Measurements from ENCODE around the gene CDK5. TPM values are rescaled to one million over a fixed set of nuclear protein-coding genes. Genes with fewer than 3 reads are reported as not detected.

CDK5 gene
- total and polyA plus RNA-seq, 9 of the 15 experiments (the other 6 are each of a cell fraction or from before 2014, with no cell fraction given), result 3.2 to 38.0 (median 27.5) TPM

DNA sequence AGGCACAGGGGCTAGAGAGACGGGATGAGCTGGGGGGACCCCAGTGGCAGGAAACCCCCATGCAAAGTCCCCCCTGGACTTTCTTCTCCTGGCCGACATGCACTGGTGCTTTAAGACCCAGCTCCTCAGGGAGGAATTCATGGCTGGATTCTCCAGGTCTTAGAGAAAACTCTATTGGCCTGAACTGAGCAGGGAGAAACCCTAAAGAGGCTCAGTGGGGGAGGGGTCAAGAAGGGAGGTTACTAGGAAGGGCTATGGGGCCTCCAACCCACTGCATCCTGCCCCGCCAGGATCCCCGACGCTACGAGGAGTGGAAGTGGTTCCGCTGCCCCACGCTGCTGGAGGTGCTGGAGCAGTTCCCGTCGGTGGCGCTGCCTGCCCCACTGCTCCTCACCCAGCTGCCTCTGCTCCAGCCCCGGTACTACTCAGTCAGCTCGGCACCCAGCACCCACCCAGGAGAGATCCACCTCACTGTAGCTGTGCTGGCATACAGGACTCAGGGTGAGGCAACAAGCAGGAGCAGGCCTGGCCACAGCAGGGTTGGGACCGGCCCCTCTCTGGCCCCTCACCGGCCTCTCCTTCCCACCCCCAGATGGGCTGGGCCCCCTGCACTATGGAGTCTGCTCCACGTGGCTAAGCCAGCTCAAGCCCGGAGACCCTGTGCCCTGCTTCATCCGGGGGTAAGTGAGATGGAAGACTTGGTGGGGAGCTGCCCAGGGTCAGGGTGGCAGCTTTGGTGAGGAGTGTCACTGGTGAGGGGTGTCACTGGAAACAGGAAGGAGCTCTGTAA lies 47.2 kb downstream of the CDK5 start (continued):
- TF ChIP-seq, protein P1, sequence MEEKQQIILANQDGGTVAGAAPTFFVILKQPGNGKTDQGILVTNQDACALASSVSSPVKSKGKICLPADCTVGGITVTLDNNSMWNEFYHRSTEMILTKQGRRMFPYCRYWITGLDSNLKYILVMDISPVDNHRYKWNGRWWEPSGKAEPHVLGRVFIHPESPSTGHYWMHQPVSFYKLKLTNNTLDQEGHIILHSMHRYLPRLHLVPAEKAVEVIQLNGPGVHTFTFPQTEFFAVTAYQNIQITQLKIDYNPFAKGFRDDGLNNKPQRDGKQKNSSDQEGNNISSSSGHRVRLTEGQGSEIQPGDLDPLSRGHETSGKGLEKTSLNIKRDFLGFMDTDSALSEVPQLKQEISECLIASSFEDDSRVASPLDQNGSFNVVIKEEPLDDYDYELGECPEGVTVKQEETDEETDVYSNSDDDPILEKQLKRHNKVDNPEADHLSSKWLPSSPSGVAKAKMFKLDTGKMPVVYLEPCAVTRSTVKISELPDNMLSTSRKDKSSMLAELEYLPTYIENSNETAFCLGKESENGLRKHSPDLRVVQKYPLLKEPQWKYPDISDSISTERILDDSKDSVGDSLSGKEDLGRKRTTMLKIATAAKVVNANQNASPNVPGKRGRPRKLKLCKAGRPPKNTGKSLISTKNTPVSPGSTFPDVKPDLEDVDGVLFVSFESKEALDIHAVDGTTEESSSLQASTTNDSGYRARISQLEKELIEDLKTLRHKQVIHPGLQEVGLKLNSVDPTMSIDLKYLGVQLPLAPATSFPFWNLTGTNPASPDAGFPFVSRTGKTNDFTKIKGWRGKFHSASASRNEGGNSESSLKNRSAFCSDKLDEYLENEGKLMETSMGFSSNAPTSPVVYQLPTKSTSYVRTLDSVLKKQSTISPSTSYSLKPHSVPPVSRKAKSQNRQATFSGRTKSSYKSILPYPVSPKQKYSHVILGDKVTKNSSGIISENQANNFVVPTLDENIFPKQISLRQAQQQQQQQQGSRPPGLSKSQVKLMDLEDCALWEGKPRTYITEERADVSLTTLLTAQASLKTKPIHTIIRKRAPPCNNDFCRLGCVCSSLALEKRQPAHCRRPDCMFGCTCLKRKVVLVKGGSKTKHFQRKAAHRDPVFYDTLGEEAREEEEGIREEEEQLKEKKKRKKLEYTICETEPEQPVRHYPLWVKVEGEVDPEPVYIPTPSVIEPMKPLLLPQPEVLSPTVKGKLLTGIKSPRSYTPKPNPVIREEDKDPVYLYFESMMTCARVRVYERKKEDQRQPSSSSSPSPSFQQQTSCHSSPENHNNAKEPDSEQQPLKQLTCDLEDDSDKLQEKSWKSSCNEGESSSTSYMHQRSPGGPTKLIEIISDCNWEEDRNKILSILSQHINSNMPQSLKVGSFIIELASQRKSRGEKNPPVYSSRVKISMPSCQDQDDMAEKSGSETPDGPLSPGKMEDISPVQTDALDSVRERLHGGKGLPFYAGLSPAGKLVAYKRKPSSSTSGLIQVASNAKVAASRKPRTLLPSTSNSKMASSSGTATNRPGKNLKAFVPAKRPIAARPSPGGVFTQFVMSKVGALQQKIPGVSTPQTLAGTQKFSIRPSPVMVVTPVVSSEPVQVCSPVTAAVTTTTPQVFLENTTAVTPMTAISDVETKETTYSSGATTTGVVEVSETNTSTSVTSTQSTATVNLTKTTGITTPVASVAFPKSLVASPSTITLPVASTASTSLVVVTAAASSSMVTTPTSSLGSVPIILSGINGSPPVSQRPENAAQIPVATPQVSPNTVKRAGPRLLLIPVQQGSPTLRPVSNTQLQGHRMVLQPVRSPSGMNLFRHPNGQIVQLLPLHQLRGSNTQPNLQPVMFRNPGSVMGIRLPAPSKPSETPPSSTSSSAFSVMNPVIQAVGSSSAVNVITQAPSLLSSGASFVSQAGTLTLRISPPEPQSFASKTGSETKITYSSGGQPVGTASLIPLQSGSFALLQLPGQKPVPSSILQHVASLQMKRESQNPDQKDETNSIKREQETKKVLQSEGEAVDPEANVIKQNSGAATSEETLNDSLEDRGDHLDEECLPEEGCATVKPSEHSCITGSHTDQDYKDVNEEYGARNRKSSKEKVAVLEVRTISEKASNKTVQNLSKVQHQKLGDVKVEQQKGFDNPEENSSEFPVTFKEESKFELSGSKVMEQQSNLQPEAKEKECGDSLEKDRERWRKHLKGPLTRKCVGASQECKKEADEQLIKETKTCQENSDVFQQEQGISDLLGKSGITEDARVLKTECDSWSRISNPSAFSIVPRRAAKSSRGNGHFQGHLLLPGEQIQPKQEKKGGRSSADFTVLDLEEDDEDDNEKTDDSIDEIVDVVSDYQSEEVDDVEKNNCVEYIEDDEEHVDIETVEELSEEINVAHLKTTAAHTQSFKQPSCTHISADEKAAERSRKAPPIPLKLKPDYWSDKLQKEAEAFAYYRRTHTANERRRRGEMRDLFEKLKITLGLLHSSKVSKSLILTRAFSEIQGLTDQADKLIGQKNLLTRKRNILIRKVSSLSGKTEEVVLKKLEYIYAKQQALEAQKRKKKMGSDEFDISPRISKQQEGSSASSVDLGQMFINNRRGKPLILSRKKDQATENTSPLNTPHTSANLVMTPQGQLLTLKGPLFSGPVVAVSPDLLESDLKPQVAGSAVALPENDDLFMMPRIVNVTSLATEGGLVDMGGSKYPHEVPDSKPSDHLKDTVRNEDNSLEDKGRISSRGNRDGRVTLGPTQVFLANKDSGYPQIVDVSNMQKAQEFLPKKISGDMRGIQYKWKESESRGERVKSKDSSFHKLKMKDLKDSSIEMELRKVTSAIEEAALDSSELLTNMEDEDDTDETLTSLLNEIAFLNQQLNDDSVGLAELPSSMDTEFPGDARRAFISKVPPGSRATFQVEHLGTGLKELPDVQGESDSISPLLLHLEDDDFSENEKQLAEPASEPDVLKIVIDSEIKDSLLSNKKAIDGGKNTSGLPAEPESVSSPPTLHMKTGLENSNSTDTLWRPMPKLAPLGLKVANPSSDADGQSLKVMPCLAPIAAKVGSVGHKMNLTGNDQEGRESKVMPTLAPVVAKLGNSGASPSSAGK (IDR thresholded peaks at IDR 0.05), result peak; percentile 78
- TF ChIP-seq POLR2AphosphoS5 (IDR thresholded peaks at IDR 0.05; ENCODE audit: control insufficient read depth, insufficient read depth, low read depth, low read length) (peak; percentile 9; the same call in 1 of the 2 replicates), KDM4B (IDR thresholded peaks at IDR 0.05; ENCODE audit: borderline replicate concordance in 2 of 2, low read depth in 1 of 2) (peak in 1 of 2 experiments; percentile 55; a peak in 1 of 4 replicates), MXI1 (IDR thresholded peaks at IDR 0.05; ENCODE audit: low read depth, low read length) (peak; percentile 53; the same call in 1 of the 2 replicates), SMARCA4 (IDR thresholded peaks at IDR 0.05) (peak; percentile 47; the same call in 1 of the 2 replicates), FIP1L1 (IDR thresholded peaks at IDR 0.05; ENCODE audit: low read depth, low read length, poor library complexity, severe bottlenecking) (no peak), SIRT6 (IDR thresholded peaks at IDR 0.05; ENCODE audit: low read depth, low read length) (no peak), TAF1 (IDR thresholded peaks at IDR 0.05; ENCODE audit: control insufficient read depth, extremely low read depth, insufficient read depth, low read length, severe bottlenecking) (peak; percentile 59), ZKSCAN8 (CRISPR knock-in tag; IDR thresholded peaks at IDR 0.05) (0 out of 2 replicates have a peak, but pooled peaks have one; percentile 51)
- TF ChIP-seq, protein P2, sequence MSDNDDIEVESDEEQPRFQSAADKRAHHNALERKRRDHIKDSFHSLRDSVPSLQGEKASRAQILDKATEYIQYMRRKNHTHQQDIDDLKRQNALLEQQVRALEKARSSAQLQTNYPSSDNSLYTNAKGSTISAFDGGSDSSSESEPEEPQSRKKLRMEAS (CRISPR knock-in tag; IDR thresholded peaks at IDR 0.05), result peak; percentile 82
- TF ChIP-seq, protein P3, sequence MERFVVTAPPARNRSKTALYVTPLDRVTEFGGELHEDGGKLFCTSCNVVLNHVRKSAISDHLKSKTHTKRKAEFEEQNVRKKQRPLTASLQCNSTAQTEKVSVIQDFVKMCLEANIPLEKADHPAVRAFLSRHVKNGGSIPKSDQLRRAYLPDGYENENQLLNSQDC (CRISPR knock-in tag; IDR thresholded peaks at IDR 0.05), result no peak
- TF ChIP-seq, protein P4, sequence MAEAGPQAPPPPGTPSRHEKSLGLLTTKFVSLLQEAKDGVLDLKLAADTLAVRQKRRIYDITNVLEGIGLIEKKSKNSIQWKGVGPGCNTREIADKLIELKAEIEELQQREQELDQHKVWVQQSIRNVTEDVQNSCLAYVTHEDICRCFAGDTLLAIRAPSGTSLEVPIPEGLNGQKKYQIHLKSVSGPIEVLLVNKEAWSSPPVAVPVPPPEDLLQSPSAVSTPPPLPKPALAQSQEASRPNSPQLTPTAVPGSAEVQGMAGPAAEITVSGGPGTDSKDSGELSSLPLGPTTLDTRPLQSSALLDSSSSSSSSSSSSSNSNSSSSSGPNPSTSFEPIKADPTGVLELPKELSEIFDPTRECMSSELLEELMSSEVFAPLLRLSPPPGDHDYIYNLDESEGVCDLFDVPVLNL (CRISPR knock-in tag; IDR thresholded peaks at IDR 0.05; ENCODE audit: low read depth), result no peak

Measured in K562 (cell line).